NCI-H128 (cell line): ENCODE data around the gene PRUNE2.
"Not testable (repeated sequence)": the region's sequence is repeated elsewhere in the genome, so short reads cannot be mapped to it uniquely, and the experiment has no call there.

Source experiments
- DNase-seq: peaks from one replicate; lab custom pipeline; 2025; ENCODE audit not compliant: unreplicated experiment; lab: John Stamatoyannopoulos, UW

Gene PRUNE2, protein sequence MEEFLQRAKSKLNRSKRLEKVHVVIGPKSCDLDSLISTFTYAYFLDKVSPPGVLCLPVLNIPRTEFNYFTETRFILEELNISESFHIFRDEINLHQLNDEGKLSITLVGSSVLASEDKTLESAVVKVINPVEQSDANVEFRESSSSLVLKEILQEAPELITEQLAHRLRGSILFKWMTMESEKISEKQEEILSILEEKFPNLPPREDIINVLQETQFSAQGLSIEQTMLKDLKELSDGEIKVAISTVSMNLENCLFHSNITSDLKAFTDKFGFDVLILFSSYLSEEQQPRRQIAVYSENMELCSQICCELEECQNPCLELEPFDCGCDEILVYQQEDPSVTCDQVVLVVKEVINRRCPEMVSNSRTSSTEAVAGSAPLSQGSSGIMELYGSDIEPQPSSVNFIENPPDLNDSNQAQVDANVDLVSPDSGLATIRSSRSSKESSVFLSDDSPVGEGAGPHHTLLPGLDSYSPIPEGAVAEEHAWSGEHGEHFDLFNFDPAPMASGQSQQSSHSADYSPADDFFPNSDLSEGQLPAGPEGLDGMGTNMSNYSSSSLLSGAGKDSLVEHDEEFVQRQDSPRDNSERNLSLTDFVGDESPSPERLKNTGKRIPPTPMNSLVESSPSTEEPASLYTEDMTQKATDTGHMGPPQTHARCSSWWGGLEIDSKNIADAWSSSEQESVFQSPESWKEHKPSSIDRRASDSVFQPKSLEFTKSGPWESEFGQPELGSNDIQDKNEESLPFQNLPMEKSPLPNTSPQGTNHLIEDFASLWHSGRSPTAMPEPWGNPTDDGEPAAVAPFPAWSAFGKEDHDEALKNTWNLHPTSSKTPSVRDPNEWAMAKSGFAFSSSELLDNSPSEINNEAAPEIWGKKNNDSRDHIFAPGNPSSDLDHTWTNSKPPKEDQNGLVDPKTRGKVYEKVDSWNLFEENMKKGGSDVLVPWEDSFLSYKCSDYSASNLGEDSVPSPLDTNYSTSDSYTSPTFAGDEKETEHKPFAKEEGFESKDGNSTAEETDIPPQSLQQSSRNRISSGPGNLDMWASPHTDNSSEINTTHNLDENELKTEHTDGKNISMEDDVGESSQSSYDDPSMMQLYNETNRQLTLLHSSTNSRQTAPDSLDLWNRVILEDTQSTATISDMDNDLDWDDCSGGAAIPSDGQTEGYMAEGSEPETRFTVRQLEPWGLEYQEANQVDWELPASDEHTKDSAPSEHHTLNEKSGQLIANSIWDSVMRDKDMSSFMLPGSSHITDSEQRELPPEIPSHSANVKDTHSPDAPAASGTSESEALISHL (N-terminal part only)

DNA sequence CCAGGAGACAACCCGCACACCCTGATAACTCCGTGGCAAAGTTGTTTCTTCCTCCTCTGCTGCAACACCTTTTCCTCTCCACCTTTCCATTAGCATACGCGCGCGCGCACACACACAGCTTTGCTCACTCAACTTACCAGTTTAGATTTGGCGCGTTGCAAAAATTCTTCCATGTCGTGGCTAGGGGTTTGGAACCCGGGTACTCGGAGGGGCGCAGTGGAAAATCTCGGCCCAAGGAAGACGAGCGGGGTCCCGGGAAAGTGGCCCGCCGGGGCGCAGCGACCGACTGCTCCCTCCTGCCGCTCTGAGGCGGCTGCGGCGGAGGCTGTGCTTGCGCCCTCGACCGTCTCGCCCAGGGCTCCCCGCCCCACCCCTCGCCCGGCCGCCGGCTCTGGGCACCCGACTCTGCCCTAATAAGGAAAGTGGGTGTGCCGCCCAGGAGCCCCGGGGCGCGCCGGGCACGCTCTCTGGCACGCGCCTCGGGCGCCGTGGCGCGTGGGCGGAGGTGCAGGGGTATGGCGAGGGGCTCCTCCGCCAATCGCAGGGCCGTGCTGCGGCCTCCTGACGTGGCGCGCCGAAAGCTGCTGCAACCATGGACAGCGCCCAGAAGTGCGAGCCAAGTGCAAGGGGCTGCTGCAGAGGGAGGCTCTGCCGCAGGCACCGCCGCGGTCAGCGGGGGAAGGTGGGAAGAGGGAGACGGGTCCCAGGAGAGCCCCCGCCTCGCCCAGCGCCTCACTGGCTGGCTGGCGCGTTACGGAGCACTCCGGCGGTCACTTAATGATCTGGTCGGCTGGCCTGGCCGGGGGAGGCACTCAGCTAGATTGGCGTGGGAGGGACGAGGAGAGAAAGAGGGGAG lies at the start of gene PRUNE2:
Gene PRUNE2 (minus strand): TSS at position 324 of the 856 bp plus-strand sequence. CDS start 151 bp downstream, at position 173.
- DNase-seq: peak; percentile 58

DNA sequence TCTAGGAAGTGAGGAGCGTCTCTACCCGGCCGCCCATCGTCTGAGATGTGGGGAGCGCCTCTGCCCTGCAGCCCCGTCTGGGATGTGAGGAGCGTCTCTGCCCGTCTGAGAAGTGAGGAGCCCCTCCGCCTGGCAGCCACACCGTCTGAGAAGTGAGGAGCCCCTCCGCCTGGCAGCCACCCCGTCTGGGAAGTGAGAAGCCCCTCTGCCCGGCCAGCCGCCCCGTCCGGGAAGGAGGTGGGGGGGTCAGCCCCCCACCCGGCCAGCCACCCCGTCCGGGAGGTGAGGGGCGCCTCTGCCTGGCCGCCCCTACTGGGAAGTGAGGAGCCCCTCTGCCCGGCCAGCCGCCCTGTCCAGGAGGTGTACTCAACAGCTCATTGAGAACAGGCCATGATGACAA lies 49.5 kb upstream of the PRUNE2 start:
- not testable (repeated sequence) for DNase-seq

DNA sequence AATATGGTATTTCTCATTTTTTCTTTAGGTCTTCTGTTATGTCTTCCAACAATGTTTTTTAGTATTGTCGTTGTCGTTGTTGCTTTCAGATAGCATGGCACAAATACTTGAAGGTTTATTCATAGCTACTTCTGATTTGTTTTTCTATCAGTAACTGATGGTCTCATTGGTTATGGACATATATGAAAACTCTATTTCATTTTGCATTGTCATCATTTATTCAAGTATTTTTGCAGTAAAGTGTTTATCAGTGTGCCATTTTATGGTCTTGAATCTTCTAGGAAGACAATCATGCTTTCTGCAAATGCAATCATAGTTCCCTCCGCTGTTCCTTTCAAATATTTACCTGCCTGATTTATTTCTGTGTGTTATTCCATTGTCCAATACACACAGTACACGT lies 44.0 kb upstream of the PRUNE2 start:
- DNase-seq: no peak

DNA sequence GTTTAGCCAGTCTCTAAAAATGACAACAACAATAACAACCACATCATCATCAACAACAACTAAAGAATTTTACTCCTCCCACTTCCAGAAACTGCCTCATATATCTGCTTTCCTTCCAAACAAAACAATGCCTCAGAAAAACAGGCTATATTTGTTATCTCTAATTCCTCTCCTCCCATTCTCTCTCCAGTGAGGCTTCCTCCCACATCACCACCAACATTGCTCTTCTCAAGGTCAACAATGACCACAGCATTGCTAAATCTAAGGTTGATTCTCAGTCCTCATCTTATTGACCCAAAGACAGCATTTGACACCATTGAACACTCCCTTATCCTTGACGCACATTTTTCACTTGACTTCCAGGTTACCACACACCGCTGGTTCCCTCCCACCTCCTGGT lies 38.1 kb upstream of the PRUNE2 start:
- DNase-seq: no peak

DNA sequence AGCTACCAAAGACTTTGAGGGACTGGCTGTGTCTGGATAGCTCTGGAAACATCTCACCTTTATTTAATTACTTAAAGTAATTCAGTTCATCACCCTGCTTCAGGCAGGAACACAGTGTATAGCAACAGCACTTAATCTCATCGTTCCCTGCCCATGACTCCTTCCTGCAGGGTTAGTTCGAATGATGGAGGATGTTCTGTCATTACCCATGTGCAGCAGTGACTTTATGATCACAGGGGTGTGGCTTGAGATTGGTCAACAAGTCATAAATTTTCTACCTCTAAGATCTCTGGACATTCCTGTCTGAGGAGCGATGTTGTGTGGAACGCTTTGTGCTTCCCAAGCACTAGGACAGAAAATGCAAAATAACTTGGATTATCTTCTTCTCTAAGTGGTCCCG lies 37.1 kb upstream of the PRUNE2 start:
- no peak for DNase-seq

DNA sequence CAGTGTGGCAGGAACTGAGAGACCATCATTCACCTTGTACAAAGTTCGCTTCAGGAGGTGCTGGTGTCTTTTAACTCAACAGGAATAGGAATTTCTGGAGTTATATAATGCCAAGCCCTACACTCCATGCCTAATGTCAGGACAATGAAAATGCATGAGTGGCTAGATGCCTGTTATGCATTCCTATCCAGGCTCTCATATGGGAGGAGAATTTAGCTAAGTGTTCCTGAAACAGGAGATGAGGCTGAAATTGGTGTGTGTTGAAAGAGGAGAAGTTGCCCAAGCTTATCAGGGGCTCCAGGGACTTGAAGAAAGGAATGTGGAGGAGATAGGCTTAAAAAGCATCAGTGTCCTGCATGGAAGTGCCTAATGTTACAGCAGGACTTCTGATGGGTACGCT lies 26.8 kb upstream of the PRUNE2 start:
- DNase-seq: no peak

DNA sequence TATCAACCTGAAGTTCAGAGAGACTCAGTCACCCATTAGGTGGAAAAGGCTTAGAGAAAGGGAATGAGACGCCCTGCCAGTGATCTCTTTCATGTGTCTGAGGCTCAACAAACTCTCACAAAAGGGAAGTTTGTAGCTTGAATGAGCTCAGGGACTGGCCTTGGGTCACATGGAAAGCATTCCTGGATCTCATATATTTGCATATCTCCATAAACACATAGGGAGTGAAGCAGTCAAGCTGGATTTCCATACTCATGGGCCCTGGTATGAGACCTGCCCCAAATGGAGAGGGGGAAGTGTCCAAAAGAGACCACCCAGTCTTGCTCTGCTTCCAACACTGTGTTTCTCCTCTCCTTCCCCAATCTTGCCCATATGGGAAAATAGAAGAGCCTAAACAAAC lies 26.4 kb upstream of the PRUNE2 start:
- DNase-seq: no peak

DNA sequence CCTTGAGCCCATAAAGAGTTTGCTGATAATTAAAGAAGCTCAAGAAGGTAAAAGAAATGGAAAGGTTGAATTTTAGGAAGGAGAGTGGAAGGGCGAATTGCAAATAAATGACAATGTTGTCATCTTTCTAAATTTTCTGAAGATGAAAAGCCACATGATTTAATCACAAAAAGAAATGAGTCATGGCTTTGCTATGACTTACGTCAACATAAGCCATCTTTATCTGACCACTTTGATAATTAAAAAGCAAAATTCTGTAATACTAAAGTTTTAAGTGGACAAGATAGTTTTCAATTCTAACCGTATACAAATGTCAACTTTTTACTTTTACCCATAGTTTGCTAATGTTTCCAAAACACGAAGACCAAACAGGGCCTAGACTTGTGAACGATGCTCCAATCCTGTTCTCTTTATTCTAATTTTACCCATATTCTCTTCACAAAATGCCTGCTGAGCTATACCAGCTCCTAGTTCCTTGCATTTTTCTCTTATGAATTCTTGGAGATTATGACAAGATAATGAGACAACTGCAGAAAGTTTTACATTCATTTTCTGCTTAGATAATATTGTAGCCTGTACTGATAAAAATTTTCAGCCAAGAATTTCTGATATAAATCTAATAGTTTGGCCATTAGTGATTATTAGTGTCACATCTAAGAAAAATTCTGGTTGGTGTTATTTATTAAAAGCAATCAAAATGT lies 21.8 kb upstream of the PRUNE2 start:
- DNase-seq: no peak

DNA sequence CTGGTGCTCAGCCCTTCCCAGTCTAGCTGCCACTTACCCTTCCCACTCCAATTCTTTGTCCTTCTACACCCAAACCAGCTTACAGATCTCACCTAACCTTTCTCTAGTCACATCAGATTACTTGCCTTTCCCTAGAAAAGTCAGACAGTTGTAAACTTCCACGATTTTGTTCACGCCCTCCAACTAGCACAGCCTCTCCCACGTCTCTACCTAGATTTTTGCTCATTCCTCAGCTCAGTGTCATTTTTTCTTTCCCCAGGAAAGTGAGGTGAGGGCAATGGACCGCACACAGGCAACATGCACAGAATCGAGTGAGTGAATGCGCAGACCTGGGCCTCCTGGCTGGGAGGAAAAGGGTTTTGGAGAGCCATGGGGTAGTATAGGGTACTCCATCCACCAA lies 20.9 kb upstream of the PRUNE2 start:
- no peak for DNase-seq

DNA sequence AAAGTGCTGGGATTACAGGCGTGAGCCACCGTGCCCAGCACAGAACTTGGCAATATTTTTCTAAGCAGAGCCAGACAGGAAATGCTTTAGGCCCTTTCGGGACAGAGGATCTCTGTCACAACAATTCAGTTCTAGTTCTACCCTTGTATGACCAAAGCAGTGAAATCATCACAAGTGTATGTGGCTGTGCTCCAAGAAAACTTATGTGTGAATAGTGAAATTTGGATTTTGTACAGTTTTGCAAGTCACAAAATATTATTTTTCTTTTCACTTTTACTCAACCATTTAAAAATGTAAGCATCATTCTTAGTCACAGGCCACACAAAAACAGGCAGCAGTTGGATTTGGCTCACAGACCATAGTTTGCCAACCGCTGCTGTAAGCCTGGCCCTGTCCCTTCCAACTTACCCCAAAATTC lies 20.4 kb upstream of the PRUNE2 start:
- no peak for DNase-seq

DNA sequence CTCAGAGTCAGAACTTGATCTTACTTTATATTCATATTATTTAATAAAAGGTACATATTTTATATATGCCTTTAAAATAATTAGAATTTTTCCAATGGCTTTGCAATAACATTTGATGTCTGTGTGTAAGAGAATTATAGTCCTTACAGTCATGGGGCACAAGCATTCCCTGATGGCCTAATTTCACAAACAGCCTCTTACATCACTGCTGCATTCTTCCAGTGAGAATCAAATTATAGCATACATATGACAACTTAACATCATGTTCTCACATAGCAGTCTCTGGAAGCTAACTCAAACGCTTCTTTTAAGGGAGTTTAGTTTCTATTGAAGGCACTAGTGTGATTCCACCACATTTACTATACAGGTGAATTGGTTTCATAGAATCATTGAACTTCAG lies 15.3 kb upstream of the PRUNE2 start:
- DNase-seq: no peak

DNA sequence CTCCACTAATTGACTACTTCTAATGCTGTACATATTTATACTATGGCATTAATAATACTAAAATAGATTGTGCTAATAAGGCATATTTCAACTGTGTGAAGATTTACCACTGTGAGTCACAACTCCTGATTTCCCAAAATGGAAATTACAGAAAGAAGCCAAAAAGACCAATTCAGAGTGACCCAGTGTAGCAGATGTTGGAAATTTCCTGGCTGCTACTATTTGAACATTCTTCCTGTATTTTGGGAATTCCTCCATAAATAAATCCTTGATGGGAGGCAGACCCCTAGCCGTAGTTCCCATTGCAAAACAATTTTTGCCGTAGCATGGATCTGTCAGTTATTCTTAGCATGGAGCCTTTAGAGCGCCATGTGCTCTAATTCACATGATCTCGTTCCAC lies 11.4 kb upstream of the PRUNE2 start:
- no peak for DNase-seq

DNA sequence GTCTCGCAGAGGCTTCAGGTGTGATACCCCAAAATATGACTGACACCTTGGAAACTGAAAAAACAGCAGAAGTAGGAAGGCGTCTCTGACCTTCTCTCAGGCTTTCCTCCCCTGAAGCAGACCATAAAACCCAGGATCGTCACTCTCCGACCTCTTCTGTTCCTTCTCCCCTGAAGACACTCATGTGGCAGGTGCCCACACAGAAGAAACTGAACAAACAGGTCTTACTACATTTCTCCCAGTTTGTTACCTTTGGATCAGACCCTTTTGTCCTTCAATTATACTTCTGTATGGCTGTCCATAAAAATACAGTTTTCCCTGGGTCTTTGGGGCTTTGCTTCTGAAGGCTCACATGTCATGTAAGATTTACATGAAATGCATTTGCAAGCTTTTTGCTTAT lies 10.3 kb upstream of the PRUNE2 start:
- no peak for DNase-seq

DNA sequence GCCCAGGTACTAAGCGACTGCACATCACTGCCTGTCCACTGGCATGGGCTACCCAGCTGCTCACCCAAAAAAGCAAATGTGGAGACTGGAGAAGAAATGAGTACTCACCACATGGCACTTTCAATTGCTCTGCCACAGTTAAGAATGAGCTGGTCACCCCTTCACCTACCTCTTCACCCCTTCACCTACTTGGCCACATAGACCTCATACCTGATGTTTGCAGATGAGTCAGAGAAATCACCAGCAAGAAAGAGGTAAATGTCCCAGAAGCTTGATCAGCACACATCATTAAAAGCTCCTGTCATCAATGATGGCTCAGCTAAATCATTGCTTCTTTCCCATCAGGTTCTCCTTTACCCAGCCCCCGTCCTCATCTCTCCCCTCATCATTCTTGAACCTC lies 7.6 kb upstream of the PRUNE2 start:
- DNase-seq: no peak

DNA sequence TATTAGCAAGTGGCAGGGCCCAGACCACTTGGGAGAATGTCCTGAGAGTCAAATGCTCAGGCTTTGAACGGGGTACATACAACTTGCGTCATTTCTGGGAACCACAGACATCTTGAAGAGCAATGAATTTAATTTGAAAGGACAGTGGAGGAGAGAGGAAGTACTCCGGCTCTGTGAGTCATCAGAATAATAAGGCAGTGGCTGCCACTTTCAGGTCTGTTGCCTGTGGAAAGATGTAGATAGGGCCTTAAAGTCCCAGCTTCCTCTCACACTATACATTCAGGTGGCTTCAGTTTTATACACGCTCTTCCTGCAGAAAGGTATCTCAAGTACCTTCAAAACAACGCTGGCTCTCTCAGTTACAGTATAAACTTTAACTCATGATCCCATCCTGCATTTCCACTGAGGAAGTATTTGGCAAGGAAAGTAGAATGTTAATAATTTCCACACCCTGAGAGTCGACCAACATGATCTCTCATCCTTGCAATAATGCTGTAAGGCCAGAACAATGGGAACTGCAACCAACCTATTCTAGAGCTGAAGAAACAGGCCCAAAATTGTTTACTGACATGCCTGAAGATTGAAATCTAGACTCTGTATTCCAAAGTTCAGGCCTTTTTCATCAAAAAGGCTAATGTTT lies 6.8 kb upstream of the PRUNE2 start:
- peak; percentile 7 for DNase-seq

DNA sequence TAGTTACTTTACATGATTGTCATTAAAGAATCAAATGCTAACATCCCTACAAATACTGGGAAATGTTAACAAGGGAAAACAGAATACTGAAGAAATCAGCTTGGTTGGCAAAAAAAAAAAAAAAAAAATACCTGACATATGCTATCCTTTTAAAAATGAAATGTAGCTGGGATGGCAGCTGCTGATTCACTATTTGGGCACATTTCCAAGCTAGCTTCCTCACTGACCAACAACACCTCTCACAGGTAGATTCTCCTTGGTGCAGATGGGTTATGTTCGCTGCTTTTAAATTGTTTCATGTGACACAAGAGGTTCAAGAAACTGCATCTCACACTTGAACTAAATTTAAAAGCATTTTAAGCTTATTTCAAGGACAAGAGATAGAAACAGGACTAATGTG lies 6.1 kb upstream of the PRUNE2 start:
- peak; percentile 11 for DNase-seq

DNA sequence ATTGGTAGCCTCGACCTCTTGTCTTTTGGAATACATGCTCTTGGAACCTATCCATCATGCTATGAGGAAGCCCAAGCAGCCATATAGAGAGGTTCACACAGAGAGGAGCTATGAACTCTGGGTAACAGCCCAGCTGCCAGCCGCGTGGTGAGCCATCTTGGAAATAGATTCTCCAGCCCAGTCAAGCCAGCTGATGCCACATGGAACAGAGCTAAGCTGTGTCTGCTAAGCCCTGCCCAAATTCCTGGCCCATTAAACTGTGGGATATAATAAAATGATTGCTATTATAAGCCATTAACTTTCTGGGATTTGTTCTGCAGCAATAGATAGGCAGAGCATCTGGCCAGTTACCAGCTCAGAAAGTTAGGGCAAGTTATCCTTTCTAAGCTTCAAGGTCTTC lies 4.9 kb upstream of the PRUNE2 start:
- DNase-seq: no peak

DNA sequence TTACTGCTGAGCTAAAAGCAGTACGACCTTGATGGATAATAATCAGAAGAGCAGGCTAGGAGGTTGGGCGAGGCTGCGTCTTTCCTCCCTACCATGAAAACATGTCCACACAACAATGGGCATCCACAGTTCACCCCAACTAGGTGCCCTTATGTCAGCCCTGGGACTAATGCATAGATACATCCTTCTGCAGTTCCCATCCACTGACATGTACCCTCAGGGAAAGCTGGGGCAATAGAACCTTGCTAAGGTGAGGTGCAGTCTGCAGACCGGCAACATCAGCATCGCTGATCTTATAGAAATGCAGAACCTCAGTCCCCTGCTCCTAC lies 697 bp upstream of the PRUNE2 start:
- no peak for DNase-seq

DNA sequence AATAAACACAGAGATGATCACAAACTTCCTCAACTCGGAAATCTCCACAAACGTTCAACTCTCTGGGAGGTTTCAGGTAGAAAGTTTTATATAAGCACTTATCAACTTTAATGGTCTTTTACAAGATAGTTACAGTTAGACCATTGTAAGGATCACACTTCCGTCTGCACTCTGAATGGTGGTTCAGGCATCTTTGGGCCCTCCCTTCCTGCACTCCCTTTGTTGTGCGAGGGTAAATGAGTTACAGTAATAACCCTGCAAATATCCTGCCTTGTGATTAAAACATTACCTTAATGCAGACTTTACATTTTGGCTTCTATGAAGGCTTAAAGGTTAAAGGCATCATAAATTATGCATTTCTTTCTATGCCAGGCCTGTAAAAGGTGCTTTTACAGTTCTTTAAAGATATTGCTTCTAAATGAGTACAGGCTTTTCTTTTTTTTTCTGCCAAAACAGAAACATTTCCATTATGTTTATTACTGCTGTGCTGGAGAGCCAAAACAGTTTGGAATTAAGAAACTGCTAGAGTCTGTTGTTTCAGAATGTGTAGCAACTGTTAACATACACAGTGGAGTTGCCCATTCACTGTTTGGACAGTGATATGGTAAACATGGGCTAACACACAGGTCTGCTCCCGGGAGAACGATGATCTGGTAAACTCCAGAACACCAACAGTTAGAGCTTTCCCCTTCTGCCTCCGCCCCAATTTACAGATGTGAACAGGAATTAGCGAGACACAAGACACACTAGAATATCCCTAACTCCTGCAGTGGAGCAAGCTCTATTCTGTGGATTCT lies 1.1 kb downstream of the PRUNE2 start:
- no peak for DNase-seq
